Upper lobe of left lung (tissue), 4 donors: Measurements from ENCODE around the gene PELO.

Source experiments
- EP300 ChIP-seq, 4 donors: sonication (generic); formaldehyde crosslinking; IDR thresholded peaks; one replicate each; pipeline ENCODE4 v1.5.1; 2017; ENCODE audit warnings: antibody characterized with exemption in 4 of 4, control low read depth in 2 of 4
- TF ChIP-seq, protein P1 (sequence below), 6 experiments: fragments of 450-650 bp in 4 of 6; fragments of 200-600 bp in 2 of 6; sonication (generic) in 2 of 6; IDR thresholded peaks; one replicate each; pipeline ENCODE4 v1.5.1; 2016 to 2019; ENCODE audit warnings: antibody characterized with exemption in 6 of 6

DNA sequence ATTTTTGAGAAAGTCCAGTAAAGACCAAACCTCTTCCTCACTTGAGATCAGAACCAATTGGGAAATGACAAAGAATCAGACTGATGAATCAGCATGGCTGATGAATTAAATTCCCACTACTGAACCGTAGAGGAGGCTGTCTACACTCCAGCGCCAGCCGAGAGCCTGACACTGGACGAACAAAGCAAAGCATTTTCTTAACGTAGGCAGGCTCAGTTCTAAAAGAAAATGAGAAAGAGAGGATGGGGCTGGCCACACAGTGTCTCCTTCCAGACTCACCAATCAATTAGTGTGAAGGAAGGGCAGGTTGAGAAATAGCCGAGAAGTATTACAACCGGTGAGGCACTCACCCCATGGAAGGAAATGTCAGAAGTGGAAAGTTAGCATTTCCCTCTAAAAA is 49.4 kb downstream of the PELO start:
- TF ChIP-seq, protein P1, sequence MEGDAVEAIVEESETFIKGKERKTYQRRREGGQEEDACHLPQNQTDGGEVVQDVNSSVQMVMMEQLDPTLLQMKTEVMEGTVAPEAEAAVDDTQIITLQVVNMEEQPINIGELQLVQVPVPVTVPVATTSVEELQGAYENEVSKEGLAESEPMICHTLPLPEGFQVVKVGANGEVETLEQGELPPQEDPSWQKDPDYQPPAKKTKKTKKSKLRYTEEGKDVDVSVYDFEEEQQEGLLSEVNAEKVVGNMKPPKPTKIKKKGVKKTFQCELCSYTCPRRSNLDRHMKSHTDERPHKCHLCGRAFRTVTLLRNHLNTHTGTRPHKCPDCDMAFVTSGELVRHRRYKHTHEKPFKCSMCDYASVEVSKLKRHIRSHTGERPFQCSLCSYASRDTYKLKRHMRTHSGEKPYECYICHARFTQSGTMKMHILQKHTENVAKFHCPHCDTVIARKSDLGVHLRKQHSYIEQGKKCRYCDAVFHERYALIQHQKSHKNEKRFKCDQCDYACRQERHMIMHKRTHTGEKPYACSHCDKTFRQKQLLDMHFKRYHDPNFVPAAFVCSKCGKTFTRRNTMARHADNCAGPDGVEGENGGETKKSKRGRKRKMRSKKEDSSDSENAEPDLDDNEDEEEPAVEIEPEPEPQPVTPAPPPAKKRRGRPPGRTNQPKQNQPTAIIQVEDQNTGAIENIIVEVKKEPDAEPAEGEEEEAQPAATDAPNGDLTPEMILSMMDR (IDR thresholded peaks at IDR 0.05): no peak
- no peak for TF ChIP-seq EP300 (IDR thresholded peaks at IDR 0.05)
